Measurements from ENCODE around the gene XRCC3.

- TF ChIP-seq CTCF (IDR thresholded peaks at IDR 0.05) (no peak), POLR2A (IDR thresholded peaks at IDR 0.05) (no peak)
These were observed 52.7 kb downstream of the XRCC3 start for GRCh38 chr14:103662591-103662990.
